Measurements from ENCODE around the gene RBPMS2. TPM values are rescaled to one million over a fixed set of nuclear protein-coding genes. Genes with fewer than 3 reads are reported as not detected.
"Not testable (repeated sequence)": the region's sequence is repeated elsewhere in the genome, so short reads cannot be mapped to it uniquely, and the experiment has no call there.

RBPMS2 gene
- polyA plus RNA-seq, 1 donor (not counting 4 experiments of a cell fraction or from before 2014, with no cell fraction given), result not detected

GRCh38 chr15:64795299-64795698 is 19.9 kb upstream of the RBPMS2 start:
- FAIRE-seq; dilution Hi-C loops (cut with MboI; ENCODE audit: extremely low pct_ligation_motif_present, low sequenced_read_pairs); H3K4me2 ChIP-seq (ENCODE audit: control insufficient read depth, extremely low read depth, insufficient read depth, low read depth, low read length): not testable (repeated sequence)

DNA sequence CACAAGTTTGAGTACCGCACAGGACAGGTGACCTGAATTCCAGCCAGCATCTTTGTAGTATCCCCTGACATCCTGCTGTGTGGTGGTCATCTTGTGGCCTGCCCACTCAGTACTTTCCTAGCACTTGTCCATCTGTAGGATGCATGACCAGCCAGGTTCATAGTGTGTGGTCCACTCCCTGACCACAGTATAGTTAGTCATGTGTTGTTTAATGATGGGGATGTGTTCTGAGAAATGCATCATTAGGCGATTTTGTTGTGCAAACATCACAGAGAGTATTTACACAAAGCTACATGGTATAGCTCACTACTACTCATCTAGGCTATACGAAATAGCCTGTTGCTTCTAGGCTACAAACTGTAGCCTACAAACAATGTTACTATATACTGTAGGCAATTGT is 16.9 kb upstream of the RBPMS2 start:
- dilution Hi-C loops (cut with MboI; ENCODE audit: extremely low pct_ligation_motif_present, low sequenced_read_pairs), result no loop called here
- no peak overlapping the region for H3K4me2 ChIP-seq (ENCODE audit: control insufficient read depth, extremely low read depth, insufficient read depth, low read depth, low read length)
- H3K79me2 ChIP-seq (ENCODE audit: control insufficient read depth, insufficient read depth, low read length), result no peaks in the 10 kb centered on the region
- no peaks in the 10 kb centered on the region for H3K27me3 ChIP-seq (ENCODE audit: control insufficient read depth, extremely low read depth, insufficient read depth, low read length)
- no peak overlapping the region for H2AFZ ChIP-seq (ENCODE audit: control insufficient read depth, low read length)
- no peak for TF ChIP-seq EZH2 (IDR thresholded peaks at IDR 0.05; ENCODE audit: low read length)
- TF ChIP-seq, protein P1, sequence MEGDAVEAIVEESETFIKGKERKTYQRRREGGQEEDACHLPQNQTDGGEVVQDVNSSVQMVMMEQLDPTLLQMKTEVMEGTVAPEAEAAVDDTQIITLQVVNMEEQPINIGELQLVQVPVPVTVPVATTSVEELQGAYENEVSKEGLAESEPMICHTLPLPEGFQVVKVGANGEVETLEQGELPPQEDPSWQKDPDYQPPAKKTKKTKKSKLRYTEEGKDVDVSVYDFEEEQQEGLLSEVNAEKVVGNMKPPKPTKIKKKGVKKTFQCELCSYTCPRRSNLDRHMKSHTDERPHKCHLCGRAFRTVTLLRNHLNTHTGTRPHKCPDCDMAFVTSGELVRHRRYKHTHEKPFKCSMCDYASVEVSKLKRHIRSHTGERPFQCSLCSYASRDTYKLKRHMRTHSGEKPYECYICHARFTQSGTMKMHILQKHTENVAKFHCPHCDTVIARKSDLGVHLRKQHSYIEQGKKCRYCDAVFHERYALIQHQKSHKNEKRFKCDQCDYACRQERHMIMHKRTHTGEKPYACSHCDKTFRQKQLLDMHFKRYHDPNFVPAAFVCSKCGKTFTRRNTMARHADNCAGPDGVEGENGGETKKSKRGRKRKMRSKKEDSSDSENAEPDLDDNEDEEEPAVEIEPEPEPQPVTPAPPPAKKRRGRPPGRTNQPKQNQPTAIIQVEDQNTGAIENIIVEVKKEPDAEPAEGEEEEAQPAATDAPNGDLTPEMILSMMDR (optimal IDR thresholded peaks at IDR 0.05 in 1 of 3, IDR thresholded peaks at IDR 0.05 in 1 of 3, conservative IDR thresholded peaks at IDR 0.05 in 1 of 3; ENCODE audit: extremely low read depth in 1 of 3, insufficient read depth in 2 of 3, low read length in 3 of 3), result no peak
- no peak overlapping the region for H3K9ac ChIP-seq (ENCODE audit: control insufficient read depth, extremely low read depth, insufficient read depth, low read length)
- no peak overlapping the region for H3K4me3 ChIP-seq (ENCODE audit: control insufficient read depth in 2 of 3, extremely low read depth in 1 of 3, insufficient read depth in 2 of 3, low read depth in 1 of 3, low read length in 3 of 3)
- H3K9me1 ChIP-seq (ENCODE audit: control insufficient read depth, extremely low read depth, insufficient read depth, low read length), result no peaks in the 10 kb centered on the region
- no peak for DNase-seq (ENCODE audit: low read depth, low spot score)
- H4K20me1 ChIP-seq (ENCODE audit: control insufficient read depth, extremely low read depth, insufficient read depth, low read length), result no peaks in the 10 kb centered on the region
- no peak for FAIRE-seq
- H3K27ac ChIP-seq (ENCODE audit: control insufficient read depth, insufficient read depth, low read length), result no peak overlapping the region
- no peaks in the 10 kb centered on the region for H3K9me3 ChIP-seq (ENCODE audit: control insufficient read depth, low read depth, low read length)
- H3K4me1 ChIP-seq (ENCODE audit: control insufficient read depth, extremely low read depth, insufficient read depth, low read length), result no peaks in the 10 kb centered on the region
- H3K36me3 ChIP-seq (ENCODE audit: control insufficient read depth in 2 of 2, extremely low read depth in 1 of 2, insufficient read depth in 2 of 2, low read length in 2 of 2), result no peaks in the 10 kb centered on the region

More at GRCh38 chr15:64795299-64795698, 19.9 kb upstream of the RBPMS2 start:
- not testable (repeated sequence) for DNase-seq (ENCODE audit: low read depth, low spot score); H3K27ac ChIP-seq (ENCODE audit: control insufficient read depth, insufficient read depth, low read length); H3K9me1 ChIP-seq (ENCODE audit: control insufficient read depth, extremely low read depth, insufficient read depth, low read length); H3K79me2 ChIP-seq (ENCODE audit: control insufficient read depth, insufficient read depth, low read length); H3K27me3 ChIP-seq (ENCODE audit: control insufficient read depth, extremely low read depth, insufficient read depth, low read length); H4K20me1 ChIP-seq (ENCODE audit: control insufficient read depth, extremely low read depth, insufficient read depth, low read length); H3K4me1 ChIP-seq (ENCODE audit: control insufficient read depth, extremely low read depth, insufficient read depth, low read length); H3K4me3 ChIP-seq (ENCODE audit: control insufficient read depth in 2 of 3, extremely low read depth in 1 of 3, insufficient read depth in 2 of 3, low read depth in 1 of 3, low read length in 3 of 3); H3K9ac ChIP-seq (ENCODE audit: control insufficient read depth, extremely low read depth, insufficient read depth, low read length); H3K9me3 ChIP-seq (ENCODE audit: control insufficient read depth, low read depth, low read length); H3K36me3 ChIP-seq (ENCODE audit: control insufficient read depth in 2 of 2, extremely low read depth in 1 of 2, insufficient read depth in 2 of 2, low read length in 2 of 2); H2AFZ ChIP-seq (ENCODE audit: control insufficient read depth, low read length)

GRCh38 chr15:64791401-64791800 is 16.0 kb upstream of the RBPMS2 start:
- Histone ChIP-seq H3K36me3 (ENCODE audit: control insufficient read depth in 2 of 2, extremely low read depth in 1 of 2, insufficient read depth in 2 of 2, low read length in 2 of 2) (no peaks in the 10 kb centered on the region), H3K27ac (ENCODE audit: control insufficient read depth, insufficient read depth, low read length) (no peak overlapping the region), H3K9me3 (ENCODE audit: control insufficient read depth, low read depth, low read length) (no peaks in the 10 kb centered on the region), H2AFZ (ENCODE audit: control insufficient read depth, low read length) (no peak overlapping the region), H3K79me2 (ENCODE audit: control insufficient read depth, insufficient read depth, low read length) (no peaks in the 10 kb centered on the region), H3K27me3 (ENCODE audit: control insufficient read depth, extremely low read depth, insufficient read depth, low read length) (no peaks in the 10 kb centered on the region), H3K9ac (ENCODE audit: control insufficient read depth, extremely low read depth, insufficient read depth, low read length) (no peak overlapping the region), H3K4me3 (ENCODE audit: control insufficient read depth in 2 of 3, extremely low read depth in 1 of 3, insufficient read depth in 2 of 3, low read depth in 1 of 3, low read length in 3 of 3) (no peak overlapping the region), H3K9me1 (ENCODE audit: control insufficient read depth, extremely low read depth, insufficient read depth, low read length) (no peaks in the 10 kb centered on the region), H3K4me2 (ENCODE audit: control insufficient read depth, extremely low read depth, insufficient read depth, low read depth, low read length) (no peak overlapping the region), H3K4me1 (ENCODE audit: control insufficient read depth, extremely low read depth, insufficient read depth, low read length) (no peaks in the 10 kb centered on the region), H4K20me1 (ENCODE audit: control insufficient read depth, extremely low read depth, insufficient read depth, low read length) (no peaks in the 10 kb centered on the region)
- dilution Hi-C loops (cut with MboI; ENCODE audit: extremely low pct_ligation_motif_present, low sequenced_read_pairs), result no loop called here
- DNase-seq (ENCODE audit: low read depth, low spot score) (no peak), FAIRE-seq (no peak)
- TF ChIP-seq, protein P1 (optimal IDR thresholded peaks at IDR 0.05 in 1 of 3, IDR thresholded peaks at IDR 0.05 in 1 of 3, conservative IDR thresholded peaks at IDR 0.05 in 1 of 3; ENCODE audit: extremely low read depth in 1 of 3, insufficient read depth in 2 of 3, low read length in 3 of 3), result no peak
- TF ChIP-seq EZH2 (IDR thresholded peaks at IDR 0.05; ENCODE audit: low read length), result no peak

Measured in keratinocyte (primary cell).